H54 (cell line): Measurements from ENCODE around the gene VAV2.

Experiments
- DNase-seq: peaks from one replicate; pipeline ENCODE4 v3.0.0; 2011; ENCODE audit warnings: low spot score, mixed read lengths; ENCODE audit not compliant: insufficient read length
- FAIRE-seq: peaks from 3 replicates; lab custom pipeline; 2011; peaks lifted over from hg19 to GRCh38; lab: Jason Lieb, UNC
- POLR2A ChIP-seq: IDR thresholded peaks from 2 replicates; pipeline ENCODE4 v1.6.1; 2011; ENCODE audit warnings: low read depth, mild to moderate bottlenecking, low read length

VAV2 gene

DNA sequence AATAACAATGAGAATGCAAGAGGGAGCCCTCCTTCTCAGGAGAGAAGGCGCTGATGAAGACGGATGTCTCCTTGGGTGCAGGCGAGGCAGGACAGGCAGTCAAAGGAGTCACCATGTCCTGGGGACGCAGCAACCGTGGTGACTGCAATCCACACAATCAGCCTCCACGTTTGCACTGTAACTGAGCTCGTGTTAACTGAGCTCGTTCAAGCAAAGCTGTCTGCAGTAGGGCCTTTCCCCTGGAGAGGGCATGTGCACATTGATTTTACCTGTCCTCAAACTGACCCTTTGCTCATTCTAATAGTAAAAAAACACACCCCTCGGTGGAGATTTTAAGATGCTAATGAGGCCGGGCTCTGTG is 256.7 kb downstream of the VAV2 start:
- FAIRE-seq = no peak
- TF ChIP-seq POLR2A = no peak
- no peak for DNase-seq

DNA sequence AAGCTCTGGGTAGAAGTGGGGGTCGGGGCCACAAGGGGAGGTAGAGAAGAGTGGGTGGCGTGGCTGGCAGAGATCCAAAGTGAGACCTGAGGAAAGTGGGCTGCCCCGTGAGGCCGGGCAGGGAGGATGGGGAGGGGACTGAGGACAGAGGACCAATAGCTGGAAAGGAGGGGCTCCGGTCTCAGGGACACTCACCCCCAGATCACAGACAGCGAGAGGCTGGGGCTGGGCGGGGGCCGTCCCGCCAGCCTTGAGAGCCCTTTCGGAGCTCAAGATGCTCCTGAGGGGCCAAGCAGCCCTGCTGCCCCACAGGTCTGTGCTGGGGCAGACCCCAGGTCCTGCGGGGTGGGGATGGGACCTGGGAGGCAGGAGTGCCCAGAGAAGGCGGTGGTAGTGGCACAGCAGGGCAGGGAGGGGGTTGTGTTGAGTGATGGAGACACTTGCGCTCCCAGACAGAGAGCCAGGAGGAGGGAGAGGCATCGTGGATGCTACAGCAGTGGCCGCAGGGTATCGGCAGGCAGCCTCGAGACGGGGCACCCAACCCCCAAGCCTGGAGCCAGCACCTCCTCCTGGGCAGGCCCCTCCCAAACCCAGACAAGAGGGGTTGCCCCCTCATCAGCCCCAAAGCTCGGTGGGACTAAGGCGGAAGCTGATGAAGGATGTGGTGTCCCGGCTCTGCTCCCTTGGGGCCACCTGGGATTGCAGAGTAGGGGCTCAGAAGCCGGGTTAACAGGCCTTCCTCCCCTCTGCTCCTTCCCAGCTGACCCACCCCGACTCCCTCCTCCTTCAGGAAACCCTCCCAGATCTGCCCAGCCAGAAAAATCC is 257.3 kb downstream of the VAV2 start:
- DNase-seq = no peak
- TF ChIP-seq POLR2A = no peak
- FAIRE-seq = no peak

- no peak for TF ChIP-seq POLR2A
- no peak for FAIRE-seq
- no peak for DNase-seq
Observed at GRCh38 chr9:133733796-133734533, 258.2 kb downstream of the VAV2 start.

GRCh38 chr9:133733421-133733795 is 258.7 kb downstream of the VAV2 start:
- TF ChIP-seq POLR2A = no peak
- DNase-seq (no peak), FAIRE-seq (no peak)

DNA sequence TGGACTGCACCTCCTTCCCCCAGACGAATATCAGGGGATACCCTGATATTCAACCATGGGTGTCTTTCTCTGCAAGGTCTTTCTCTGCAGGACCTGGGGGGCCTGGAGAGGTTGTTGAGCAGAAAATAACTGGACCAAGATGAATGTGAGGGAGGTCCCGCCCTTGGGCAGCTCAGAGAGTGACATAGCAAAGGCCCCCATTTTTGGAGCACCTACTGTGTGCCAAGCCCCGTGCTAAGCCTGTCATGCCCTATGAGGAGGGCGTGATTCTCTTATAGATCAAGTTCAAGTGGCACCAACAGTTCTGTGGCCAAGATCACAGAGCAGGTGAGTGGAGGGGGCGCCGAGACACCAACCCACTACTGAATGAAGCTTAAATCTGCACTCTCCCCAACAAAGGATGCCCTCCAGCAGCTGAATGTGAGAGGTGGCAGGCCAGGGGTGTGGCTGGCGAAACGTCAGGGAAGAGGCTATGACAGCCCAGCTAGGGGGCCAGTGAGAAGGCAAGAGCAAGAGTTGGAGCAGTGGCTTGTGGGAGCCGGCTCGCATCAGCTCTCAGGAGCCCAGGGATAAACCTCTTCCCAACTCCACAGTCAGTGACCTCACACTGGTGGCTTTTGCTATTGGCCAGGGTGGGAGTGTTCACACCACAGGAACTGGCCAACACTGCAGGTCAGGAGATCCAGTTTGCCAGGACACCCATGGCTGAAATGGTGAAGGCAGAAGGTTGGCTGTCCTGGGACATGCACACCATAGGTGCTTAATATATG is 259.3 kb downstream of the VAV2 start:
- TF ChIP-seq POLR2A = no peak
- FAIRE-seq = no peak
- DNase-seq = no peak

DNA sequence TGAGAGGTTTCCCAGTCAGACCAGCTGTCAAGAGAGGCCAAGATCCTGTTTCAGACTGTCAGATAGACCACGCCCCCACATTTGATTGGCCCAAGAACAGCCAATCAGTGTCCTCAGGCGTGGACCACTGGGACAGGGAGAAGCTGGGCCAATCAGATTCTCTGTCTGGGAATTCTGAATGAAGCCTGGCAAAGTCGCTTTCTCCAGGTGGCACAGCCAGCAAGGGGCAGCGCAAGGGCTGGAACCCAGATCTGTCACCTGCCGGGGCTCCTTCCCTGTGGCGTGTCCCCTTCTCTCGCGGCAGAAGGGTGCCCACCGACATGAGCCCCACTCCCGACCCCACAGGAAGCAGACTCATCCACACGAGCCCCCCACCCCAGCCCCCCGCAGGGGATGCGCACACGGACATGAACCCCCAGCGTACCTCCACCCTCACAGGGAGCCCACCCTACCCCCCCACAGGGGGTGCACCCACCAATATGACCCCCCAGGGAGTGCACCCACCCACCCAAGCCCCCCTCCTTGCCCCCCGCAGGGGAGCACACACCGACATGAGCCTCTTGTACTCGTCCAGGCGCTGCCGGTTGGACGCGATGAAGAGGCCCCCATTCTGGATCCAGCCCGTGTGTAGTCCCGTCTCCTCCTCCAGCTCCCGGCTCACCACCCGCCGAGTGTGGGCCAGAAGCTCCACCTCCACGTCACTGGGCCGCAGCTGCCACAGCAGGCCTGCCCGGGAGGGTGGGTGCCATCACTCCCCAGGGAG is 260.1 kb downstream of the VAV2 start:
- FAIRE-seq (peak; percentile 53), DNase-seq (peak; percentile 89)
- no peak for TF ChIP-seq POLR2A

DNA sequence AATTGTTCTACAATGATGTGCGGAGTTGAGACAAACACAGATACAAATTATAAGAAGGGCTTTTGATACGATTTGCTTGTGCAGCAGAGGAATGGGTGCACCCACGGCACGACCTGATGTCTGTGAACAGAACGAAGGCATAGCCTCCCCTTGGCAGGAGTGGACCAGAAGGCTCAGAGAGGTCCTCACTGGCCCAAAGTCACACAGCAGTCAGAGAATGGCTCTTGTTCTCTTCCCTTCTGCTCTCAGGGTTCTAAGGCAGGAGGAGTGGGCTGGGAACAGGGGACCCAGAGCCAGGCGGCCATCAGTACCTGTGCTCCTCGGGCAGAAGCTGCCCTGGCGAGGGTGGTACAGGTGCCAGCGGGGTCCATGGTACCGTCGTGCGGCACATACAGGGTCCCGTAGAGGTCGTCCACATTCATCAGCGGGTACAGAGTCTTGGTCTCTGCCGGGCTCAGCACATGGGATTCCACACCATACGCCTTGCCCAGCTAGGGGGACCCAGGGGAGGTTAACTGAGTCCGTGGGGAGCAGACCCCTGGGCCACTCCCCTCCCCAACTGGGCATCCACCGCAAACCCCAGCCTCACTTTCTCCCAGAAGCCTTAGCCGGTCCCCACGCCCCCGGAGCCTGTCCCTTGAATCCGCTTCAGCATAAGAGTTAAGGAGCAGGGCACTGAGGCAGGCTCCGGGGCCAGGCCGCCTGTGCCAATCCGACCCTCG is 261.0 kb downstream of the VAV2 start:
- no peak for TF ChIP-seq POLR2A
- FAIRE-seq (no peak), DNase-seq (no peak)

DNA sequence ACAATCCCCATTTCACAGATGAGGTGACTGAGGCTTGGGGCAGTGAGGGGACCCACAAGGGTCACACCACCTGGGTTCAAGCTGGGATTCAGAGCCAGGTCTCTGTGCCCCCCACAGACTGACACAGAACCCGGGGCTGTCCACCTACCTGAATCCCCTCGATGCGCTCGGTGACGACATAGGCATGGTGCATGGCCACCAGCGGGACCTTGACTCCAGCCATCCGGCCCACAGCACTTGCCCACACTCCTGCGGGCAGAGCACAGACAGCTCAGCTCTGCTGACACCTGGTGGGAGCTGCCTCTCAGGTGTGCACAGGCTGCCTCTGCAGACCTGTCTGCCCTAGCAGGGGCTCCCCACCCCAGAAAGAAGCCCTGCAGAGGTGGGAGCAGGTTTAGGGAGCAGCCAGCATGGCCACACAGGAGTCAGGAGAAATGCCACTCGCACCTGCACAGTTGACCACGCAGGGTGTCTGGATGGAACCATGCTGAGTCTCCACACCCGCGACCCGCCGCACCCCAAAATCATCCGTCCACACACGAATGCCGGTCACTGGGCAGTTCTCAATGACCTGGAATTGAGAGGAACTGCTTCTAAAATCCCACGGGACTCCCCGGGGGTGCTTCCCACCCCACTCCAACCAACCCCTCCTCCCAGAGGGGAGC is 262.4 kb downstream of the VAV2 start:
- no peak for DNase-seq
- TF ChIP-seq POLR2A = no peak
- FAIRE-seq = no peak

GRCh38 chr9:133728856-133729616 is 263.1 kb downstream of the VAV2 start:
- FAIRE-seq (no peak), DNase-seq (no peak)

GRCh38 chr9:133727876-133728441 is 264.2 kb downstream of the VAV2 start:
- no peak for TF ChIP-seq POLR2A
- FAIRE-seq = no peak
- DNase-seq = no peak

More at GRCh38 chr9:133728856-133729616, 263.1 kb downstream of the VAV2 start:
- TF ChIP-seq POLR2A = no peak

- FAIRE-seq (no peak), DNase-seq (no peak)
- no peak for TF ChIP-seq POLR2A
Observed at GRCh38 chr9:133727277-133727875, 264.7 kb downstream of the VAV2 start.
